ENCODE data around the gene FBXO28.

Gene FBXO28

DNA sequence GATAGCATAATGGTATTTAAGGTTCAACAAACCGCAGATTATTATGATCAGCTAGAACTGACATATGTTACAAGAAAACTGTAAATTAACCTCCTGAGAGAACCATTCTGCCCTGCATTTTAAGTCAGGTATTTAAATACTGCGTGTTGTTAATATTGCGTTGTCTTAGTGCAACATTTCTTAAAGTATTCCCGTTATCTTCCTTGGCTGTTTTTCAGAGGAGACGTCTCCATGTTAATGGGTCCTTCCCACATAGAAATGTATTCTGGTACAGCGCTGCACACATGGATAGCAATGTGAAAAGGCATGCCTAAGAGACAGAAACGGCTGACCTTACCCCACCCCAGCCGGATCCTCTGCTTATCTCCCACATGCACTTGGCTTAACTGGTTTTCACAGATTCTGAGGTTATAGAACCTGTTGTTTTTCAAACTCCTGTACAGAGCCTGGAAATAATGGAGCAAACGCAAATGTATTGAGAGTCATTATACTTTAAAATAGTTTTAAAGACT, 46.3 kb downstream of the FBXO28 start:
- no peak for DNase-seq

DNA sequence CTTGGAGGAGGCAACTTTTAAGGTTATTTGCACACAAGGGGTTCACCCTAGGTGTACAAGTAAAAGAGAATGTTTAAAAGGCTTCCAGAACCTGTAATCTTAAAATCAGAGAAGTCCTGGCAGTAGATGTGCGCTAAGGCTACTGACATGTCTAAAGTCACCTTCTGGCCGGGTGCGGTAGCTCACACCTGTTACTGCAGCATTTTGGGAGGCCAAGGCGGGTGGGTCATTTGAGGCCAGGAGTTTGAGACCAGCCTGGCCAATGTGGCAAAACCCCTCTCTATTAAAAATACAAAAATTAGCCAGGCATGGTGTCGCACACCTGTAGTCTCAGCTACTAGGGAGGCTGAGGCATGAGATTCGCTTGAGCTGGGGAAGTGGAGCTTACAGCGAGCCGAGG, 48.9 kb downstream of the FBXO28 start:
- no peak for DNase-seq

GRCh38 chr1:224163311-224163710, 49.4 kb downstream of the FBXO28 start:
- no peak for DNase-seq

DNA sequence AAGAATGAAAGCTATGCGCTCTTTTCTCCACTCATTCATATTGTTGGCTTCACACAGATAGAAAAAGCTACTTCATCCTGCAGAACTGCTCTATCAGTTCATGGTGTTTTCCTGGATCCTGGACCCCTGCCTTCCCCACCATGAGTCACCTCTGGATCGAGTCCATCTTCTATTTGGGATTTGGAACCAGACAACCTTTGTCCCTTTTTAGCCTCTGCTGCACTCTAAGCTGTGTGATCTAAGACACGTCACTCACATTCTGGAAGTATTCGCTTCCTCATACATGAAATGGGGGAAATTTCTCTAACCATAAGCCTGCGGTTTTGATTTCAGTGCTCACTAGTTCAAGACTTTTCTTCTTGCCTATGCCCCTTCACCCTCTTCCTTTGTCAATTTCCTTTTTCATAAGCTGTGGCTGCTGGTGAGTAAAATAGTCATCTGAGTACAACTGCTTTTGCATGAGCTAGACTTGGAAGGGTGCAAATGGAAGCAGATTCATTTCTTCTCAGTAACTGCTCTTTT, 55.0 kb downstream of the FBXO28 start:
- DNase-seq = no peak

GRCh38 chr1:224169718-224170270, 55.9 kb downstream of the FBXO28 start:
- no peak for DNase-seq

GRCh38 chr1:224170343-224170742, 56.4 kb downstream of the FBXO28 start:
- DNase-seq = no peak

GRCh38 chr1:224170748-224171478, 57.0 kb downstream of the FBXO28 start:
- DNase-seq = peak; percentile 7

DNA sequence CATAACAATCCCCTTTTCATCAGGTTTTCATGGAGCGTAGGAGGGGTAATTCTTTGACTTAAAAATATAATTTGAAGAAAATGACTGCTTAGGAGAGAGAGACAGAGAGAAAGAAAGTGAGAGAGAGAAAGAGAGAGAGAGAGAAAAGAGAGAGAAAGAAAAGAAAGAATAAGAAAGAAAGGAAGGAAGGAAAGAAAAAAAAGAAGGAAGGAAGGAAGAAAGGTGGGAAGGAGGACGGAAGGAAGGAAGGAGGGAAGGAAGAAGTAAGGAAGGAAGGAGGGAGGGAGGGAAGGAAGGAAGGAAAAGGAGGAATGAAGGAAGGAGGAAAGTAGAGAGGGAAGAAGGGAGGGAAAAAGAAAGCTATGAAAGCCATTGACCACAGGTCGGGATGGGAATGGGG, 58.3 kb downstream of the FBXO28 start:
- DNase-seq = no peak

DNA sequence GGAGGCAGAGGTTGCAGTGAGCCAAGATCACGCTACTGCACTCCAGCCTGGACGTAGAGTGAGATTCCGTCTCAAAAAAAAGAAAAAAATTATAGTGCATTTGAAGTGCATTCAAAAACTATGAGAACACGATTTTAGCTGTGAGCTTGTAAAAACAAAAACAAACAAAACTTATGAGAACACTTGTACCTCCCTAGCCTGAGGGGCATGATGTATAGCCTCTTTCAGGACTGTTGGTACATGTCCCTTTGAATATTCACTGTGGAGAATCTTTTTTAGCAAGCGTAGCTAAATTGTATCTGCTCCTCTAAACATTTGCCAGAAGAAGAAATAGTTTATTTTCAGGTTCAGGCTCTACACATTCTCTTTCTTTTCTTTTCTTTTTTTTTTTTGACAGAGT, 59.6 kb downstream of the FBXO28 start:
- no peak for DNase-seq

- no peak for DNase-seq
Measured at GRCh38 chr1:224175617-224176016, 61.7 kb downstream of the FBXO28 start.

- DNase-seq = no peak
Measured at GRCh38 chr1:224177356-224177999, 63.6 kb downstream of the FBXO28 start.

GRCh38 chr1:224178894-224179293, 65.0 kb downstream of the FBXO28 start:
- DNase-seq = no peak

DNA sequence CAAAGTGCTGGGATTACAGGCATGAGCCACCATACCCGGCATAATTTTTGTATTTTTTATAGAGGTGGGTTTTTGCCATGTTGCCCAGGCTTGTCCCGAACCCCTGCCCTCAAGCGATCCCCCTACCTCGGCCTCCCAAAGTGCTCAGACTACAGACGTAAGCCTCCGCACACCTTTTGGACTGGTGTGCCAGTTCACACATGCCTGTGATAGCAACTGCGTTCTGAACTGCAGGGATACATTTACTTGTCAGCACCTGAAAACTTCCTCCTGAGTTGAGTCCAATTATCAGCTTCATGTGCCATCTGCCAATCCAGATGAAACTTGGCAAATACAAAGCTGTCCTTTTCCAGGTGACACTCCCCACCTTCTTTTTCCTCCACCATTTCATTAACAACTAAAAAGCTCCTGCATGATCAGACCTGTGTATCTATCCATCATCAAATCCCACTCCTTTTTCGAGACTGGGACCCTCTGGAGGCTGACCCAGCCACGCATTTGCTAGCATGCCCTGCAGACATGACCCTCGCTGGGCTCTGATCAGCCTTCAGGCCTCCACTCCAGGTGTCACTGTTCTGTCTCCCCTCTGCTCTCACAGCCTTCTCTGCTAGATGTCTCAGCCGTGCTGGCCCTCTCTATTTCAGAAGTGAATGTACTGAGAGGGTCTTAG, 67.0 kb downstream of the FBXO28 start:
- no peak for DNase-seq

DNA sequence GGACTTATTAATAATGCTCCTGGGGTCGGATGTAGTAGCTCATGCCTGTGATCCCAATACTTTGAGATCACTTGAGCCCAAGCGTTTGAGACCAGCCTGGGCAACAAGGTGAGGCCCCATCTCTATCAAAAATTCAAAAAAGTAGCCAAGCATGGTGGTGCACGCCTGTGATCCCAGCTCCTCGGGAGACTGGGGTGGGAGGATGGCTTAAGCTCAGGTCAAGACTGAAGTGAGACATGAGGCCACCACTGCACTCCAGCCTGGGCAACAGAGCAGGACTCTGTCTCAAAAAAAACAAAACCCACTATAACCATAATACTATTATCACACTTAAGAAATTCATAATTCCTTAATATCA, 67.5 kb downstream of the FBXO28 start:
- no peak for DNase-seq

DNA sequence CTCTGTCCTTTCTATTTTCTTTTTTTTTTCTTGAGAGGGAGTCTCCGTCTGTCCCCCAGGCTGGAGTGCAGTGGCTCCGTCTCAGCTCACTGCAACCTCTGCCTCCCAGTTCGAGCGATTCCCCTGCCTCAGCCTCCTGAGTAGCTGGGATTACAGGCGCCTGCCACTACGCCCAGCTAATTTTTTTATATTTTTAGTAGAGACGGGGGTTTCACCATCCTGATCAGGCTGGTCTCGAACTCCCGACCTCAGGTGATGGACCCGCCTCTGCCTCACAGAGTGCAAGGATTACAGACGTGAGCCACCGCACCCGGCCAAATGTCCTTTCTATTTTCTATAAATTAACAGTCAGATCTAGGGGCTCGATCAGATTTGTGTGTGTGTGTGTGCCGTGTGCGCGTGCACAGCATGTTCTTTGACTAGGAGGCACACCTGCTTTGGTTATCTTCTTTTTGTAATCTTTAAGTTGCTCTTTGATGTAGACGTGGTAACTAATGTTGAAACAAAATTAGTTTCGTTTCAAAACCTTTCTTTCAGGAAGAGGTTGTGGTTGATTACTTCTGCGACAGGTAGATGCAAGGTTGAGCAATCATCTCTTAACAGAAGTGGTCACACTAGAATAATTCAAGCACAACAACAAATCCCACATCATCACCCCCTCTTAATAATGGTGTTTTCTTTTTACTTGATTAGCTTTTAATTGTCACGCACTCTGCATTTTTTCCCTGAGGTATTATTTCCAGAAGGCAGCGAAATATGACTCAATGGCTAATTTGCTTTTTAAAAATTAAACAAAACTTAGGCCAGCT, 68.3 kb downstream of the FBXO28 start:
- DNase-seq = no peak

- DNase-seq = peak; percentile 91
Measured at GRCh38 chr1:224182866-224183590, 69.1 kb downstream of the FBXO28 start, which contains the start of gene DEGS1. DEGS1 (plus strand) TSS chr1:224183240; CDS start chr1:224183337, 97 bp downstream.

GRCh38 chr1:224183591-224184312, 69.8 kb downstream of the FBXO28 start:
- peak; percentile 43 for DNase-seq

DNA sequence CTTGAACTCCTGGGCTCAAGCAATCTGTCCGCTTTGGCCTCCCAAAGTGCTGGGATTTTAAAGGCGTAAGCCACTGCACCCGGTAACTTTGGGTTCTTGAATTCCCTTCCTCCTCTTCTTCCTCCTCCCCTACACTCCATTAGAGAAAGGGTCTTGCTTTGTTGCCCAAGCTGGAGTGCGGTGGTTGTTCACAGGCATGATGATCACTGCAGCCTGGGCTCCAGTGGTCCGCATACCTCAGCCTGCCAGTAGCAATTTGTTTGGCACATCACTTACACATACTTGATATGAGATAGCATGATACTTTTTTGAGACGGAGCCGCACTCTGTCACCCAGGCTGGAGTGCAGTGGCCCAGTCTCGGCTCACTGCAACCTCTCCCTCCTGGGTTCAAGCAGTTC, 71.3 kb downstream of the FBXO28 start:
- no peak for DNase-seq

DNA sequence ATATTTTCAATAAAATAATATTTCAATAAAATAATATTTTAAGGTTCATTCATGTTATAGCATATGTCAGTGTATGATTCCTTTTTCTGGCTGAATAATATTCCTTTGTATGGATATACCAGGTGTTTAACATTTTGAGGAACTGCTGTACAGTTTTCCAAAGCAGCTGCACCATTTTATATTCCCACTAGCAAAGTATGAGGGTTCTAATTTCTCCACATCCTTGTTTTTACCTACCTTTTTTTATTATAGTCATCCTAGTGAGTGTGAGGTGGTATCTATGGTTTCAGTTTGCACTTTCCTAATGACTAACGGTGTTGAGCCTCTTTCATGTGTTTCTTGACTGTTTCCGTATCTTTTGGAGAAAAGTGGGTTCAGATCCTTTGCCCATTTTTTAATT, 74.4 kb downstream of the FBXO28 start:
- DNase-seq = no peak

DNA sequence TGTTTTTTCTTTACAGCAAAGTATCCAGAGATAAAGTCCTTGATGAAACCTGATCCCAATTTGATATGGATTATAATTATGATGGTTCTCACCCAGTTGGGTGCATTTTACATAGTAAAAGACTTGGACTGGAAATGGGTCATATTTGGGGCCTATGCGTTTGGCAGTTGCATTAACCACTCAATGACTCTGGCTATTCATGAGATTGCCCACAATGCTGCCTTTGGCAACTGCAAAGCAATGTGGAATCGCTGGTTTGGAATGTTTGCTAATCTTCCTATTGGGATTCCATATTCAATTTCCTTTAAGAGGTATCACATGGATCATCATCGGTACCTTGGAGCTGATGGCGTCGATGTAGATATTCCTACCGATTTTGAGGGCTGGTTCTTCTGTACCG, 75.7 kb downstream of the FBXO28 start:
- DNase-seq = no peak

All from NCI-H1436 (cell line).